Measurements from ENCODE around the gene KRT85.

KRT85 gene

GRCh38 chr12:52369809-52370208, 2.5 kb upstream of the KRT85 start:
- peaks cover 40% of the 10 kb centered on the region for H3K27me3 ChIP-seq
- TF ChIP-seq CTCF (IDR thresholded peaks at IDR 0.05; ENCODE audit: low read depth, low read length), result no peak
- H3K9me3 ChIP-seq, result no peaks in the 10 kb centered on the region
- no peak overlapping the region for H3K4me3 ChIP-seq (ENCODE audit: low read depth, low read length)
- DNase-seq, result no peak
- no peaks in the 10 kb centered on the region for H3K4me1 ChIP-seq
- no peaks in the 10 kb centered on the region for H3K36me3 ChIP-seq

- no peak for TF ChIP-seq CTCF (IDR thresholded peaks at IDR 0.05; ENCODE audit: low read depth, low read length)
- H3K9me3 ChIP-seq, result no peaks in the 10 kb centered on the region
- H3K36me3 ChIP-seq, result no peaks in the 10 kb centered on the region
- peaks cover 40% of the 10 kb centered on the region for H3K27me3 ChIP-seq
- no peak for DNase-seq
- H3K4me1 ChIP-seq, result no peaks in the 10 kb centered on the region
- no peak overlapping the region for H3K4me3 ChIP-seq (ENCODE audit: low read depth, low read length)
Observed at GRCh38 chr12:52369211-52369610, 1.9 kb upstream of the KRT85 start.

- no peak overlapping the region for H3K4me3 ChIP-seq (ENCODE audit: low read depth, low read length)
- H3K4me1 ChIP-seq, result no peaks in the 10 kb centered on the region
- H3K9me3 ChIP-seq, result no peaks in the 10 kb centered on the region
- peaks cover 40% of the 10 kb centered on the region for H3K27me3 ChIP-seq
- no peak for TF ChIP-seq CTCF (IDR thresholded peaks at IDR 0.05; ENCODE audit: low read depth, low read length)
- no peaks in the 10 kb centered on the region for H3K36me3 ChIP-seq
- no peak for DNase-seq
Observed at GRCh38 chr12:52368508-52368907, 1.2 kb upstream of the KRT85 start.

- TF ChIP-seq CTCF (IDR thresholded peaks at IDR 0.05; ENCODE audit: low read depth, low read length), result no peak
- Histone ChIP-seq H3K9me3 (no peaks in the 10 kb centered on the region), H3K4me3 (ENCODE audit: low read depth, low read length) (no peak overlapping the region), H3K27me3 (peaks cover 40% of the 10 kb centered on the region), H3K4me1 (no peaks in the 10 kb centered on the region), H3K36me3 (no peaks in the 10 kb centered on the region)
- no peak for DNase-seq
Observed at GRCh38 chr12:52367876-52368275, 595 bp upstream of the KRT85 start.

GRCh38 chr12:52364901-52365489, 2.3 kb downstream of the KRT85 start:
- Histone ChIP-seq H3K36me3 (no peaks in the 10 kb centered on the region), H3K4me1 (no peaks in the 10 kb centered on the region), H3K4me3 (ENCODE audit: low read depth, low read length) (no peak overlapping the region), H3K27me3 (peaks cover 45% of the 10 kb centered on the region), H3K9me3 (no peaks in the 10 kb centered on the region)
- no peak for DNase-seq
- no peak for TF ChIP-seq CTCF (IDR thresholded peaks at IDR 0.05; ENCODE audit: low read depth, low read length)

- no peak for DNase-seq
- Histone ChIP-seq H3K9me3 (no peaks in the 10 kb centered on the region), H3K27me3 (peaks cover 44% of the 10 kb centered on the region), H3K4me3 (ENCODE audit: low read depth, low read length) (no peak overlapping the region), H3K36me3 (no peaks in the 10 kb centered on the region), H3K4me1 (no peaks in the 10 kb centered on the region)
- TF ChIP-seq CTCF (IDR thresholded peaks at IDR 0.05; ENCODE audit: low read depth, low read length), result no peak
Observed at GRCh38 chr12:52364061-52364460, 3.2 kb downstream of the KRT85 start.
